GM23338 (cell line): ENCODE measurements around the gene RTL10. TPM values are rescaled to one million over a fixed set of nuclear protein-coding genes. Genes with fewer than 3 reads are reported as not detected.

Experiments used
- CREB1 ChIP-seq: fragments of 250-450 bp; sonication (Bioruptor Pico); IDR thresholded peaks from 2 replicates; pipeline ENCODE4 v1.5.0; 2020; ENCODE audit warnings: low read depth, mild to moderate bottlenecking, moderate library complexity
- EZH2 ChIP-seq: fragments of 200-600 bp; sonication (generic); IDR thresholded peaks from one replicate; pipeline ENCODE4 v1.8.0; 2017; ENCODE audit warnings: antibody characterized with exemption, mild to moderate bottlenecking, low read depth; ENCODE audit not compliant: unreplicated experiment
- EZH2phosphoT487 ChIP-seq: fragments of 200-600 bp; sonication (generic); IDR thresholded peaks from one replicate; pipeline ENCODE4 v1.8.1; 2018; ENCODE audit warnings: antibody characterized with exemption; ENCODE audit not compliant: unreplicated experiment
- JUNB ChIP-seq: IDR thresholded peaks from one replicate; pipeline ENCODE4 v1.6.1; 2016; ENCODE audit warnings: antibody characterized with exemption; ENCODE audit not compliant: unreplicated experiment
- NANOG ChIP-seq: IDR thresholded peaks from 2 replicates; pipeline ENCODE4 v1.6.1; 2016; ENCODE audit warnings: antibody characterized with exemption, borderline replicate concordance
- POLR2AphosphoS5 ChIP-seq: IDR thresholded peaks from 2 replicates; pipeline ENCODE4 v1.6.1; 2016; ENCODE audit warnings: antibody characterized with exemption, low read depth
- STAT1 ChIP-seq: IDR thresholded peaks from one replicate; pipeline ENCODE4 v1.6.1; 2016; ENCODE audit warnings: antibody characterized with exemption; ENCODE audit not compliant: unreplicated experiment
- ZNF114 ChIP-seq: fragments of 250-450 bp; sonication (Bioruptor Pico); IDR thresholded peaks from 2 replicates; pipeline ENCODE4 v1.5.0; 2020; ENCODE audit warnings: mild to moderate bottlenecking, moderate library complexity
- ZNF331 ChIP-seq: fragments of 250-450 bp; sonication (Bioruptor Pico); IDR thresholded peaks from 2 replicates; pipeline ENCODE4 v1.5.0; 2020; ENCODE audit warnings: low read depth, mild to moderate bottlenecking, moderate library complexity
- ZNF462 ChIP-seq: fragments of 250-450 bp; sonication (Bioruptor Pico); IDR thresholded peaks from 2 replicates; pipeline ENCODE4 v1.5.0; 2020; ENCODE audit warnings: mild to moderate bottlenecking, moderate library complexity
- polyA plus RNA-seq: library from polyadenylated mRNA; unstranded; fragments of >200 nt; fragmentation: Nextera tagmentation; extraction: Ambion mirVana; gene quantifications from 2 replicates; pipeline ENCODE4 v1.2.1, GENCODE V29; 2016
- total RNA-seq: library from RNA; depleted of rRNA; stranded (reverse); fragments of >200 nt; shearing (Covaris generic); gene quantifications from 2 replicates; pipeline ENCODE4 v1.2.3, GENCODE V29; 2014
- TF ChIP-seq, protein P1 (sequence below), 2 experiments: fragments of 200-600 bp in 1 of 2; sonication (generic) in 1 of 2; conservative IDR thresholded peaks; 2 replicates each; pipeline versions ENCODE4 v1.5.1 to v1.6.1; 2016 to 2017; ENCODE audit warnings: antibody characterized with exemption in 2 of 2, low read depth in 2 of 2, mild to moderate bottlenecking in 2 of 2, moderate library complexity in 1 of 2

Gene RTL10
- total and polyA plus RNA-seq, 2 experiments from 2014 or later: 9.4 to 17.4 TPM

DNA sequence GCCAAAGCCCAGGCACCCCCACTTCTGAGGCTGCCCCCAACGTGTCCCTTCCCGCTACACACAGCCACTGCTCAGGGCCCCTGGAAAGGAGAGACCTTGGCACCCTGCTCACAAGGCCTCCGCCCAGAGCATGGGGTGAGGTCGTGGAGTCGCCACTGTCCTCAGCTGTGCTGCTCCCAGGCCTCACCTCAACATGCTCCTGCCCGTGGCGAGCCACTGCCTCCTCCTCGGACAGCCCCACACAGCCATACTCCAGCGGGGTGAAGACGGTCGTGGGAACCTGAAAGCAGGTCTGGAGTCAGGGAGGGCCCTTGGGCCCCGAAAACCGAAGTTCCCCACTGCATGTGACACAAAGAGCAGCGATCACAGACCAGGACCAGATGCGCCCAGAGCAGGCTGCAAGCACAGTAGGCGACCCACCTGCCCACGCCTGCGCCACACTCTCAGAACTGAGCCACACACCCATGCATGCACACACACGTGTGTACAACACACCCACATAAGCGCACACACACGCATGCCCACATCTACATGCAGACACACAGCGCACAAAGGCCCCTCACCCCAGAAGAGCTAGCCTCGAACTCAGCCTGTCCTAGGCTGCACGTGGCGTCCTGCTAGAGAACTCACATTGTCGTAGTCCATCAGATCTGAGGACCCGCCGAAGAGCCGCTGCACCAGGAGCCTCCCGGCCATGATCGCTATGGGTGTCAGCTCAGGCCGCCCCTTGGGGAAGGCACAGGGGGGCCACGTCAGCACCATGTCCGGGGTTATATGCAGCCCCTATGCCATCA is 25.5 kb upstream of the RTL10 start (continued):
- TF ChIP-seq ZNF462 (no peak), ZNF331 (CRISPR knock-in tag) (no peak), ZNF114 (CRISPR knock-in tag) (no peak), CREB1 (CRISPR knock-in tag) (no peak), NANOG (no peak), EZH2 (no peak), EZH2phosphoT487 (no peak), POLR2AphosphoS5 (no peak), JUNB (no peak), STAT1 (no peak)
- TF ChIP-seq, protein P1, sequence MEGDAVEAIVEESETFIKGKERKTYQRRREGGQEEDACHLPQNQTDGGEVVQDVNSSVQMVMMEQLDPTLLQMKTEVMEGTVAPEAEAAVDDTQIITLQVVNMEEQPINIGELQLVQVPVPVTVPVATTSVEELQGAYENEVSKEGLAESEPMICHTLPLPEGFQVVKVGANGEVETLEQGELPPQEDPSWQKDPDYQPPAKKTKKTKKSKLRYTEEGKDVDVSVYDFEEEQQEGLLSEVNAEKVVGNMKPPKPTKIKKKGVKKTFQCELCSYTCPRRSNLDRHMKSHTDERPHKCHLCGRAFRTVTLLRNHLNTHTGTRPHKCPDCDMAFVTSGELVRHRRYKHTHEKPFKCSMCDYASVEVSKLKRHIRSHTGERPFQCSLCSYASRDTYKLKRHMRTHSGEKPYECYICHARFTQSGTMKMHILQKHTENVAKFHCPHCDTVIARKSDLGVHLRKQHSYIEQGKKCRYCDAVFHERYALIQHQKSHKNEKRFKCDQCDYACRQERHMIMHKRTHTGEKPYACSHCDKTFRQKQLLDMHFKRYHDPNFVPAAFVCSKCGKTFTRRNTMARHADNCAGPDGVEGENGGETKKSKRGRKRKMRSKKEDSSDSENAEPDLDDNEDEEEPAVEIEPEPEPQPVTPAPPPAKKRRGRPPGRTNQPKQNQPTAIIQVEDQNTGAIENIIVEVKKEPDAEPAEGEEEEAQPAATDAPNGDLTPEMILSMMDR (conservative IDR thresholded peaks at IDR 0.05; ENCODE audit: low read depth in 2 of 2): no peak
